Loucy (cell line): ENCODE results near the gene RER1.

Experiments
- H2AFZ ChIP-seq: fragments of 200-600 bp; sonication (generic); 2 replicates; pipeline ENCODE4 v1.6.0; 2016; ENCODE audit warnings: antibody characterized with exemption, mild to moderate bottlenecking, low read length, moderate library complexity
- H3F3A ChIP-seq: fragments of 200-600 bp; 2 replicates; pipeline ENCODE4 v1.6.0; 2016; ENCODE audit warnings: antibody characterized with exemption, low read depth, mild to moderate bottlenecking
- H3K27me3 ChIP-seq: fragments of 200-600 bp; sonication (generic); 2 replicates; pipeline ENCODE4 v1.6.1; 2014; ENCODE audit warnings: low read length, mild to moderate bottlenecking; ENCODE audit not compliant: insufficient read depth, poor library complexity, severe bottlenecking
- H3K36me3 ChIP-seq: fragments of 200-600 bp; sonication (generic); 2 replicates; pipeline ENCODE4 v1.6.1; 2016; ENCODE audit warnings: low read length; ENCODE audit not compliant: insufficient read depth
- H3K4me1 ChIP-seq: fragments of 200-600 bp; sonication (generic); 2 replicates; pipeline ENCODE4 v1.5.1; 2014; ENCODE audit warnings: low read length, mild to moderate bottlenecking; ENCODE audit not compliant: insufficient read depth, poor library complexity, severe bottlenecking
- H3K4me2 ChIP-seq: fragments of 200-600 bp; sonication (generic); 2 replicates; pipeline ENCODE4 v1.6.0; 2014; ENCODE audit warnings: antibody characterized with exemption, low read length, low read depth, mild to moderate bottlenecking; ENCODE audit not compliant: poor library complexity, severe bottlenecking
- H3K4me3 ChIP-seq: fragments of 200-600 bp; sonication (generic); 2 replicates; pipeline ENCODE4 v1.5.1; 2014; ENCODE audit warnings: low read length, mild to moderate bottlenecking, mixed read lengths; ENCODE audit not compliant: poor library complexity, severe bottlenecking
- H3K79me2 ChIP-seq: fragments of 200-600 bp; sonication (generic); 2 replicates; pipeline ENCODE4 v1.6.1; 2014; ENCODE audit warnings: low read length; ENCODE audit not compliant: insufficient read depth
- H3K9ac ChIP-seq: fragments of 200-600 bp; sonication (generic); 2 replicates; pipeline ENCODE4 v1.6.0; 2014; ENCODE audit warnings: mild to moderate bottlenecking, low read depth, low read length, moderate library complexity; ENCODE audit not compliant: poor library complexity, severe bottlenecking
- H3K9me2 ChIP-seq: fragments of 200-600 bp; sonication (generic); replicated peaks from 2 replicates; pipeline ENCODE4 v1.6.1; 2016; ENCODE audit warnings: low read depth, low read length, mixed read lengths
- H3K9me3 ChIP-seq: fragments of 200-600 bp; sonication (generic); 2 replicates; pipeline ENCODE4 v1.6.1; 2014; ENCODE audit warnings: mild to moderate bottlenecking, antibody characterized with exemption, low read length, low read depth; ENCODE audit not compliant: insufficient read depth
- H4K20me1 ChIP-seq: fragments of 200-600 bp; sonication (generic); 2 replicates; pipeline ENCODE4 v1.6.0; 2014; ENCODE audit warnings: antibody characterized with exemption, low read length, mild to moderate bottlenecking; ENCODE audit not compliant: insufficient read depth, poor library complexity, severe bottlenecking
- EZH2phosphoT487 ChIP-seq: fragments of 200-600 bp; IDR thresholded peaks from 2 replicates; pipeline ENCODE4 v1.6.1; 2018; ENCODE audit warnings: antibody characterized with exemption, mild to moderate bottlenecking, moderate library complexity, borderline replicate concordance
- TF ChIP-seq, protein P1 (sequence below): fragments of 200-600 bp; sonication (generic); conservative IDR thresholded peaks from 2 replicates; pipeline ENCODE4 v1.5.1; 2014; ENCODE audit warnings: mild to moderate bottlenecking, antibody characterized with exemption, low read length

The RER1 gene

DNA sequence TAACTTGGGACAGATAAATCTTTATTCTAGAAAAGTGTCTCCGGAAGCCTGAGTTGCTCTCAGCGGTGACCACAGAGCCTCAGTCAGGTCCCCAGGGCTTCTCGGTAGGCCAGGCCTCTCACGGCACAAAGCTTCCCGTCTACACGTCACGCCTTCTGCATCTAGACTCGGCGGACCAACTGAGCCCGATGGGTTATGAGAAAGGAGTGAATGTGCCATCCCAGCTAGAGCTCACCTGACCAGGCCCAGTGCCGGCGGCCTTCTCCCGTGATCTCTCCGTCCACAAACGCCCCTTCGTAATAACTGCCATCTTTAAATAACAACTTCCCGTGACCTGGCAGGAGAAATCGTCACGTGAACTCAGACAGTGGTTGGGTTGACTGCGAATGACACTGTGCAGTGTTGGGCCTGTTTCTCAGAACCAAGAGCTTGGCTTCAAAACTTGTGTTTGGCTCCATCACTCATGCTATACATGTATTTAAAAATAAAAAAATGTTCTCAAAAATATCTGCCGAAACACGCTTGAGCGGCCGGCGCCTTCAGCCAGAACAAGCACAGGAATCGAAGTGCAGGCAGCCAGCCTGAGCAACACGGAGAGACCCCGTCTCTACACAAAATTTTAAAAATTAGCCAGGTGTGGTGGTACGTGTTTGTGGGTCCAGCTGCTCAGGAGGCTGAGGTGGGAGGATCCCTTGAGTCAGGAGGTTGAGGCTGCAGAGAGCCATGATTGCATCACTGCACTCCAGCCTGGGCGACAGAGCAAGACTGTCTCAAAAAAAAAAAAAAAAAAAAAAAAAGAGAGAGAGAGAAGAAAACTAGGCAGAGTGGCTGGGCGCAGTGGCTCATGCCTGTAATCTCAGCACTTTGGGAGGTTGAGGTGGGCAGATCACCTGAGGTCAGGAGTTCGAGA is 3.4 kb upstream of the RER1 start:
- H3K9me2 ChIP-seq: no peaks in the 10 kb centered on the region
- no peak overlapping the region for H3K9ac ChIP-seq
- no peaks in the 10 kb centered on the region for H3F3A ChIP-seq
- H3K36me3 ChIP-seq: no peaks in the 10 kb centered on the region
- no peaks in the 10 kb centered on the region for H3K9me3 ChIP-seq
- TF ChIP-seq, protein P1, sequence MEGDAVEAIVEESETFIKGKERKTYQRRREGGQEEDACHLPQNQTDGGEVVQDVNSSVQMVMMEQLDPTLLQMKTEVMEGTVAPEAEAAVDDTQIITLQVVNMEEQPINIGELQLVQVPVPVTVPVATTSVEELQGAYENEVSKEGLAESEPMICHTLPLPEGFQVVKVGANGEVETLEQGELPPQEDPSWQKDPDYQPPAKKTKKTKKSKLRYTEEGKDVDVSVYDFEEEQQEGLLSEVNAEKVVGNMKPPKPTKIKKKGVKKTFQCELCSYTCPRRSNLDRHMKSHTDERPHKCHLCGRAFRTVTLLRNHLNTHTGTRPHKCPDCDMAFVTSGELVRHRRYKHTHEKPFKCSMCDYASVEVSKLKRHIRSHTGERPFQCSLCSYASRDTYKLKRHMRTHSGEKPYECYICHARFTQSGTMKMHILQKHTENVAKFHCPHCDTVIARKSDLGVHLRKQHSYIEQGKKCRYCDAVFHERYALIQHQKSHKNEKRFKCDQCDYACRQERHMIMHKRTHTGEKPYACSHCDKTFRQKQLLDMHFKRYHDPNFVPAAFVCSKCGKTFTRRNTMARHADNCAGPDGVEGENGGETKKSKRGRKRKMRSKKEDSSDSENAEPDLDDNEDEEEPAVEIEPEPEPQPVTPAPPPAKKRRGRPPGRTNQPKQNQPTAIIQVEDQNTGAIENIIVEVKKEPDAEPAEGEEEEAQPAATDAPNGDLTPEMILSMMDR: no peak
- no peak for TF ChIP-seq EZH2phosphoT487
- no peak overlapping the region for H3K4me2 ChIP-seq
- H4K20me1 ChIP-seq: peaks cover 13% of the 10 kb centered on the region
- H3K27me3 ChIP-seq: no peaks in the 10 kb centered on the region
- no peak overlapping the region for H3K4me3 ChIP-seq
- no peak overlapping the region for H2AFZ ChIP-seq
- H3K79me2 ChIP-seq: peaks cover 27% of the 10 kb centered on the region
- peaks cover 16% of the 10 kb centered on the region for H3K4me1 ChIP-seq

DNA sequence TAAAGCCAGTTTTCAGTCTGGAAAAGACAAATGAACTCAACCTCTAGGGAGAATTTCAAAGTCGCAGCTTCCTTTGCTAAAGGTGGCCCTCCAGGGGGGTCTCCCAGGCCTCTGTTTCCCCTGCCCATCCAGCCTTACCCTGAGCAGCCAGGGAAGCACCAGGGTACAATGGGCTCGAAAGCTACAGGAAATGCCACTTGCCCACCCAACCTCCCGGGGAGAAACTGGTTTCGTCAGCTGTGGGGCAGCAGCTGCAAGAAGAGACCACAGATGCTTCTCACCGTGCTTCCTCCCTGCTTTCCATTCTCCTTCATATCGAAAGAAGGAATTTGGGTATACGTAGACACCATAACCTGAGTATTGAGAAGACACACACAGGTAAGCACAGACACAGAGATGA is 2.0 kb upstream of the RER1 start:
- H3K4me2 ChIP-seq: peak overlapping the region; percentile 86

DNA sequence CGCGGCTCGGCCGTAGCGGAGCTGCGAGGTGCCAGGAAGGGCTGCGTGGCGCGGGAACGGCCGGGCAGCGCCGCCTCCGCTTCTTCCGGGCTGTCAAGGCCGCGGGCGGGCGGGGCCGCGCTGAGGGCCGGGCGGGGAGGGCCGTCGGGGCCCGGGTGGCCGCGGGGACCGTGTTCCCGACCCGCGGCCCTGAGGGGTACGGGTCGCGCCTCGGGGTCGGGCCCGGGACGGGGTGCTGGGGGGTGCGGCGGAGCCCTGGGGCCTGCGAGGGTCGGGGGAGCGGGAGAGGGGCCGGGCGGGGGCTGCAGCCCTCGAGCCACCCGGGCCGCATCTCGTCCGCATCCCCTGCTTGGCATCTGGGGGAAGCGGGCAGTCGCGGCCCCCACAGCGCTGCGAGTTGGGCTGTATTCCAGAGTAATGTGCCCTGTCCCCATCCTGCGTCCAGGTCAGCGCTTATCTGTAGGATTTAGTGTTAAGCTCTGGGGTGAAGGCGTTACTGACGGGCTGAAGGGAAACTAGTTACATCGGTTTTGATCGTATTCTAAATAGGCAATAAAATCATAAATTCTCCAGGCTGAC is 379 bp downstream of the RER1 start:
- peaks cover 8% of the 10 kb centered on the region; the same call in 1 of the 2 replicates for H3K36me3 ChIP-seq

More for the DNA sequence above, 2.0 kb upstream of the RER1 start:
- Histone ChIP-seq H3K4me1 (peaks cover 25% of the 10 kb centered on the region), H3K9ac (peak overlapping the region; percentile 73), H3F3A (no peaks in the 10 kb centered on the region), H3K36me3 (no peaks in the 10 kb centered on the region), H3K9me3 (no peaks in the 10 kb centered on the region), H2AFZ (no peak overlapping the region), H4K20me1 (peaks cover 24% of the 10 kb centered on the region), H3K4me3 (peak overlapping the region; percentile 88), H3K79me2 (peaks cover 41% of the 10 kb centered on the region), H3K9me2 (no peaks in the 10 kb centered on the region), H3K27me3 (no peaks in the 10 kb centered on the region)
- TF ChIP-seq, protein P1: no peak
- no peak for TF ChIP-seq EZH2phosphoT487

More for the DNA sequence above, 379 bp downstream of the RER1 start:
- H3K4me1 ChIP-seq: peaks cover 25% of the 10 kb centered on the region
- H2AFZ ChIP-seq: no peak overlapping the region
- TF ChIP-seq EZH2phosphoT487: no peak
- TF ChIP-seq, protein P1: no peak
- H3K27me3 ChIP-seq: no peaks in the 10 kb centered on the region
- H3K9me2 ChIP-seq: no peaks in the 10 kb centered on the region
- H3K9me3 ChIP-seq: no peaks in the 10 kb centered on the region
- H3K4me2 ChIP-seq: peak overlapping the region; percentile 90
- H3K4me3 ChIP-seq: peak overlapping the region; percentile 88
- peak overlapping the region; percentile 88 for H3K9ac ChIP-seq
- H3K79me2 ChIP-seq: peaks cover 56% of the 10 kb centered on the region
- H4K20me1 ChIP-seq: peaks cover 24% of the 10 kb centered on the region
- no peaks in the 10 kb centered on the region for H3F3A ChIP-seq
